GM19397 (cell line): ENCODE data around the gene NCAPG2.

Source experiments
- ATAC-seq: cut with Tn5 transposase; IDR thresholded peaks from one replicate; pipeline ENCODE4 v1.9.1; 2021; ENCODE audit warnings: mild to moderate bottlenecking, moderate library complexity; ENCODE audit not compliant: unreplicated experiment

The NCAPG2 gene

DNA sequence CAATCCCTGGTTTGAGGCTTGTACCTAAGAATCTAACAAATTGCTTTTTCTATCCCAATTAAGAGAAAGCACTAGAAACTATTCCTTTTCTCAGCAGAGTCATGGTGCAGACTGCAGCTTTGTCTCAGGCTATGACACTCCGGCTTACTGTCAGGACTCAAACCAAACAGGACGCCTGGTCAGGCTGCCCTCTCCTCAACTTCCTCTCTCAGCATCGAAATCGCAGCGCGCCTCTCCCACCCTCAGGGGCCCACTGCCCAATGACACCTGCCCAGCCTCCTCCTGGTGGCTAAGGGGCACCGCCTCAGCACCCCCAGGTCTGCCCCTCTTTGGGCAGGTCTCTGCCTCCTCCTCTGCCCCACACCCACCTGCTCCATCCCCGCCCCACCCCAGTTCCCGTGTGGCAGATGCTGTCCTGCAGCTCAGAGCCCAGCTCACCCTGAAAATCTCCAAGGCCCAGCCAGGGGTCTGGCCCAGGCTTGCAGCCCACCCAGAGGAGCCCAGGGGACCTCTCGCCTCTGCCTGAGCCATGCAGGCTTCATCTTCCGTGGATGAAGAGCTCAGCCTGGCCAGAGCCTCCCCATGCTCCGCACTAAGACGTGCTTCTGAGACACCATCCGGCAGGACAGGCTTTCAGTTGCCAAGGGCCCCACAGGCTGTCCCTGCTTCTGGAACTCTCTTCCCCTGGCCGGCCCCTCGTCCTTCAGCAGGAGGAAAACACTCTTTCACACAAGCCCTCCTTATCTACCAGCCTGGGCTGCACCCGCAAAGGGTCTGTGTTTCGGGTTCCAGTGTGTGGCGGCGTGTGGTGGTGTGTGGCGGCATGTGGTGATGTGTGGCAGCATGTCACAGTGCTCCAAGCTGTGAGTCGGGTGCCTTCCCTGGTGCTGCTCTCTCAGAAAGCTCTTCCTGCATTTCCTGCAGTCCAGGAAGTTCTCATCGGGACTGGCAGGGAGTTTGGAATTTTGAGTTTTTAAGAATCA is 100.5 kb downstream of the NCAPG2 start:
- no peak for ATAC-seq

DNA sequence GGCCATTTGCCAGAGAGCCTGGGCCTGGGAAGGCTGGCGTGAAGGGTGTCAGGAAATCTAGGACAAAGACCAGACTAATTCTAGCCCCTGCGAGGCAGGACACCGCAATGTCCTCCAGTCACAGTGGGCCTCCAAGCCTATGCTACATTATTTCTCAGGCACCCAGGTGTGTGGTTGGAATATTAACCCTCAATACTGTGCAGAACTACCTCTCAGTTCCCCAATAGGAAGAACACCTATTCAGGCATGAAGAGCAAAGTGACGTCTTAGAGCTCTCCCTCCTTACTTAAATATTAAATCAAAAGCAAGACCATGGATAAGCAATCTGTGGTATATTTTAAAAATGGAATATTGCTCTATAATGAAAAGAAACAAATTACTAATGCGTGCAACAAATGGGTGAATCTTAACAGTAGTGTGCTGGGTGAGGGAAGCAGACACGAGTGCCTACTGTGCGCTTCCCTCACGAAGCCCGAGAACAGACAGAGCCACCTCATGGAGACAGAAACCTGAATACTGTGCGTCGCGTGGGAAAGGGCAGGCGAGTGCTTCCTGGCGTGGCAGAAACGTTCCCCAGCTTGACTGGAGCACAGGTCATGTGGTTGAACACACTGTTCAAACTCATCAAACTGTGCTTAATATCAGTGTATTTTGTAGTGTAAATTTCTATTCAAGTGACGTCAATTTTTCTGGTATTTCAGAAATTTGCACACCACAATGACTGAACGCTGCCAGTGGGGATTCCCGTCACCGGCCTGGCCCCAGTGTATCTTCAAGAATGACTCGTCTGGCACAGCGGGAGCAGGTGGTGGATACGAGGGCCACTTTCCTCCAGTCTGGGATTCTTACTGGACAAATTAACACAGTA is 101.5 kb downstream of the NCAPG2 start:
- ATAC-seq = no peak

DNA sequence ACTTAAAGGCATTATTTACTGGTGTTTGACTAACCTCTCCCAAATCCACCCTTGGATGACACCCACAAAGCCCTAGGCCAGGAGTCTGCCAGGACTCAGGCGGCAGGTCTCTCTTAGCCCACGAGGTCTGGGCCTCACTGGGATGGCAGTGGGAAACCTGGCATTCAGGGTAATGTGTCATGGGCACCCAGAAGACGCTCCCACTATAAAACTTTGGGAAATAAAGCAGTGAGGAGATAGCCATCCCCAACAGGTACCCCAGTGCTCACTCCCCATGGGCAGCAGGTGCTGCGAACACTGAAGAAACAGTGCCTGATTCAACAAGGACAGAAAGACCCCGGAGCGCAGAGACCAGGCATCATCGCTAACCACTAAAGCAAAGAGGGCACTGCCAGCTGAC is 102.6 kb downstream of the NCAPG2 start:
- ATAC-seq = no peak

DNA sequence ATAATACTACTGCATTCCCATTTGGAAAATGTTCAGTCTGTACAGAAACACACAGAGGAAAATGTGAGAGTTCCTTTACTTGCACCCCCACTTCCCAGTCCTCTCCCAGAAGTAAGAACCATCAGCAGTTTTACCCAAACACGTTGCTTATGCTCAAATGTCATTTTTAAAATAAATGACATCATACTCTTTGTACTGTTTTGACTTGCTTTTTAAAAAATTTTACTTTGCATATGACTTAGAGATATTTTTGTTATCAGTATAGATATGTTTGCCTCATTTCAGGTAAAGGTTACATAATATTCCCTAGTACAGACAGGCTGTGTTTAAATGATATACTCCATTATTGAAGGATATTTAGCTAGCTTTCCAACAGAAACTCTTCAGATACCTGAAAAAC is 103.5 kb downstream of the NCAPG2 start:
- no peak for ATAC-seq

DNA sequence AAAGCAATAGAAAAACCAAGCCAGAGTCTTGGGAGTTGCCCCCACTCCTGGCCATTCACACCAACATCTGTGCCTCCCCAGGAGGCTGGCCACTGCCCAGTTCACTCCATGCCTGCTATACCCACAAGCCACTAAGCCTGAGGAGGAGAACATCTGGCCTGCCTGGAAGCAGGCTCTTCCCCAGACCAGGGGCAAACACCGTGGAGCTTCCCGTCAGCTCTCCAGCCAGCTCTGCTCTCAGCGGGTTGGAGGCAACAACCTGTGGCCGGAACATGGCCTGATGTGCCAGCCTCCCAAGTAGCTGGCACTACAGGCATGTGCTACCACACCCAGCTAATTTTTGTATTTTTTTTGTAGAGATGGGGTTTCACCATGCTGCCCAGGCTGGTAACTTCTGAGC is 107.9 kb downstream of the NCAPG2 start:
- ATAC-seq = no peak

DNA sequence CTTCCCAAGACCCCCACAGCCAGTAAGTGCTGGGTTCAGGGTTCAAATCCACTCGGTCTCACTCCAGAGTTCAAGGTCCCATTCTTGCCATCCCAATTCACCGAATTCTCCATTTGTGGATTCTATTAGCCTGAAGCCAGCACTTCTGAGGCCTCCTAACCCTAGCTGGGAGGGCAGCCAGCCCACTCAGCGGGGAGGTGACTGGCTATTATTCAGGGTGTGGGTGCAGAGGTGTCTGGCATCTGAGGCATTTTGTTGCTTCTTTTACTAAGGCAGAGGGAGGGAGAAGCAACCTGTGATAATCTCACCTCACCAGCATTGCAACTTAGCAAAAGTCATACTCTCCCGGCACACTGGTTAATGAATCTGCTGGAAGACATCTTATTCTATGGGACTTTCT is 108.3 kb downstream of the NCAPG2 start:
- no peak for ATAC-seq

DNA sequence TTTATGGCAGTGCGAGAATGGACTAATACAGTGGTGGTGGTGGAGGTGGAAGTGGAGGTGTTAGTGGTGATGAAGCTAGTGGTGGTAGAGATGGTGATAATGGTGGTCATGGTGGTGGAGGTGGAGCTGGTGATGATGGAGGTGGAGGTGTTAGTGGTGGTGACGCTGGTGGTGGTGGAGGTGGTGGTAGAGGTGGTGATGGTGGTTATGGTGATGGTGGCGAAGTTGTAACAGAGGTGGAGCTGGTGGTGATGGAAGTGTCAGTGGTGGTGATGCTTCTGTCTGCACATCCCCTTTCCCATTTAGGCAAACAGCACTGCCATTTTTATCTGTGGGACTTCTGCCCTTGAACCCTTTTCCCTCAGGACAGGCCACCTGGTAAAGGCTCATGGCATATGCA is 109.5 kb downstream of the NCAPG2 start:
- no peak for ATAC-seq

DNA sequence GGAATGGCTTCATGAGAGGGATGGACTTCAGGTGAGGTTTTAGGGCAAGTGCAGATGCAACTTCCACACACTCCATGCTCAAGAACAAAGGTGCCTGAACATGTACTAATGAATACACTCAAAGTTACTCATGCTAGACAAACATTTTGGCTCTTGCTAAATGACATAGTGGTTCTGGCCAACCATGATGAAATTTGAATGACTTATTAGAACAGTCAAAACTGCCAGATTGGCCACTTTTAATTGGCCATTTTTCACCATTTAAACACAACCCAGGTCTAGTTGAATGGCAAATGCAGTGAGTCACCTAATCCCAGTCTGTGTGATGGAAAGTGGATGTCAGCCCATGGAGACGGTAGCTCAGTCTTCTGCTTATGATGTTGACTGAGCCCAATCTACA is 112.1 kb downstream of the NCAPG2 start:
- no peak for ATAC-seq

DNA sequence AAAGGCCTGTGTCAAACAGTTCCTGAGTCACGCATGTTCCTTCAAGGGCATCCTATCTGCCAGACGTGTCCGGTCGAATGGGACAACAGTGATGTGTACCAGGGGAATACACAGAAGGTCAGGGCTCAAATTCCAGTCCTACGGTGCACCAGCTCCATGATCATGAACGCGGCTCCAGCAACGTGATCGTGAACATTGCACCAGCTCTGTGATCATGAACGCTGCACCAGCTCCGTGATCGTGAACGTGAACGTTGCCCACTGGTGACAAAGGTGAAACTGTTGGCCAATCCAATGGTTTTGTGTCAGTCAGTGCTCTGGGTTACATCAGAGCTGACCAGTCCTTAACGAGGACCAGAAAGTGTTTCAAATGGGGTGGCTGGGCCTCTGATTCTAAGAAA is 112.7 kb downstream of the NCAPG2 start:
- no peak for ATAC-seq

DNA sequence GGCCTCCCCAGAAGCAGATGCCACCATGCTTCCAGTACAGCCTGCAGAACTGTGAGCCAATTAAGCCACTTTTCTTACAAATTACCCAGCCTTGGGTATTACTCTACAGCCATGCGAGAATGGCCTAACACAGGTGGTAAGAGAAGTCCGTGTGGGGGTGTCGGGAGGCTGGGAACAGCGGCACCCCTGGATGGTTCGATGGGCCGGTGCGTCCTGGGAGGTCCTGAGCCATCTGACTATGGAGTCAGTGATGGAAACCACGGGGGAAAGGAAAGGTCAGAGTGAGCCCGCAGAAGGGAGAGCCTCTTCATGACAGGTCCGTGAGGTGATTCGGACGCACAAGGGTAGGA is 114.4 kb downstream of the NCAPG2 start:
- ATAC-seq = no peak

DNA sequence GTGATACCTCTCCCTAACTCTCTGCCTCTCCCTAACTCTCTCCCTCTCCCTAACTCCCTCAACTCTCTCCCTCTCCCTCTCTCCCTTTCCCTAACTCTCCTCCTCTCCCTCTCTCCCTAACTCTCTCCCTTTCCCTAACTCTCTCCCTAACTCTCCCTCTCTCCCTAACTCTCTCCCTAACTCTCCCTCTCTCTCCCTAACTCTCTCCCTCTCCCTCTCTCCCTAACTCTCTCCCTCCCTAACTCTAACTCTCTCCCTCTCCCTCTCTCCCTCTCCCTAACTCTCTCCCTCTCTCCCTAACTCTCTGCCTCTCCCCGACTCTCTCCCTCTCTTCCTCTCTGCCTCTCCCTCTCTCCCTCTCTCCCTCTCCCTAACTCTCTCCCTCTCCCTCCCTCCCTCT is 115.0 kb downstream of the NCAPG2 start:
- no peak for ATAC-seq

DNA sequence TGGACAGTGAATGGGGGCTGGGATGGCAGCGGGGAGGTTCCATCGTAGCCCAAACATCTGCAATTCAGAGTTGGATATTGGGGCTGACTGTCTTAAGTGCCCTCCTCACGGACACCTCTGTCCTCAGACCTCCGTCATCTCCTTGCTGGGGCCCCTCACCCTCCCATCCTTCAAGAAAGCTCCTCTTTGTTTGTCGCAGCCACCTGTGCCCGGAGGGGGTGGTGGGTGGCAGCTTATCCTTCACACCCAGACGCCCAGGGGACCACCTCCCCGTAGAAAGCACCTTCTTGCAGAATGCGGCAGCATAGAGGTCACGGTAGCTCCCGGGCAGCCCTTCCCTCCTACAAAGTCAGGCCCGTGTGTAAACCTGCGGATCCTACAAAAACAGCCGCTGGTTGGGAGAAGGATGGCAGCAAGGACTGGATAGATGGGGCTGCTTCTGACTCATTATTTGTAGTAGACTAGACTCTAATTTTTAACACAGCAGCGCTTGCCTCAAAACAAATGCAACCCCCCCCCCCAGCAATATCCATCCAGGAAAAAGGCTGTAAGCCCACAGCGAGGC is 115.6 kb downstream of the NCAPG2 start:
- ATAC-seq = no peak

DNA sequence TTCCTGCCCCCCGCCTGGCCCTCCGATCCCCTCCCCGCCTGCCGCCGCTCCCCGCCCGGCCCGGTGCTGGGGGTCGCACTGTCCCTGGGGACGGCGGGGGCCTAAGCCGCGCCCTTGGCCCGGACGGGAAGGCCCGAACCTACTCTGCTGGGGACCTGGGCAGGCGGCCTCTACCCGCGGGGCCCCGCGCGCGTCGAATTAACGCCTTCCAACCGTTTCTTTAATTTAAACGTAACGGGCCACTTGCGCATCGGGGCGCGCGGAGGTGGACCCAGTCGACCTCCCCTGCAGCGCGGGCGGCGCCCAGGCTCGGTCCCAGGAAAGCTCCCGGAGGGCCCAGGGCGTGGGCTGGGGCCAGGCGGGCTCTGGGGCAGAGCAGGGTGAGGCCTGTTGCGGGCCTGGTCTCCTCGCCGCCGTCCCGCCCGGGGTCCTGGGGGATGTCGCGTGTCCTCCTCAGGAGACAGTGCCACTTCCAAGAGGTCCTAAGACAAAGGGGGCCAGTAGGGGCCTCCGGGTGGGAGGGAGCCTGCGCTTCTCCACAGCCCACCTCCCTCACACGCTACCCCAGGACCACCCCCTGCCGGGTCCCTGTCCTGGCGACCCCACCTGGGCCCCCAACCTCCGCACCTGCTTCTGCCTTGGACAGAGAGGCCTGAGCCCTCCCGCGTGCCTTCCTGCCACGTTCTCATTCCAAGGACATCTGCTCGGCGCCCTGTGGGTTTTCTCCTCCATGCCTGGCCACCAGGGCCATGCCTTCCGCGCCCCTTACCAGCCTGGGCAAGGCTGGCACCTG is 116.3 kb downstream of the NCAPG2 start:
- no peak for ATAC-seq

DNA sequence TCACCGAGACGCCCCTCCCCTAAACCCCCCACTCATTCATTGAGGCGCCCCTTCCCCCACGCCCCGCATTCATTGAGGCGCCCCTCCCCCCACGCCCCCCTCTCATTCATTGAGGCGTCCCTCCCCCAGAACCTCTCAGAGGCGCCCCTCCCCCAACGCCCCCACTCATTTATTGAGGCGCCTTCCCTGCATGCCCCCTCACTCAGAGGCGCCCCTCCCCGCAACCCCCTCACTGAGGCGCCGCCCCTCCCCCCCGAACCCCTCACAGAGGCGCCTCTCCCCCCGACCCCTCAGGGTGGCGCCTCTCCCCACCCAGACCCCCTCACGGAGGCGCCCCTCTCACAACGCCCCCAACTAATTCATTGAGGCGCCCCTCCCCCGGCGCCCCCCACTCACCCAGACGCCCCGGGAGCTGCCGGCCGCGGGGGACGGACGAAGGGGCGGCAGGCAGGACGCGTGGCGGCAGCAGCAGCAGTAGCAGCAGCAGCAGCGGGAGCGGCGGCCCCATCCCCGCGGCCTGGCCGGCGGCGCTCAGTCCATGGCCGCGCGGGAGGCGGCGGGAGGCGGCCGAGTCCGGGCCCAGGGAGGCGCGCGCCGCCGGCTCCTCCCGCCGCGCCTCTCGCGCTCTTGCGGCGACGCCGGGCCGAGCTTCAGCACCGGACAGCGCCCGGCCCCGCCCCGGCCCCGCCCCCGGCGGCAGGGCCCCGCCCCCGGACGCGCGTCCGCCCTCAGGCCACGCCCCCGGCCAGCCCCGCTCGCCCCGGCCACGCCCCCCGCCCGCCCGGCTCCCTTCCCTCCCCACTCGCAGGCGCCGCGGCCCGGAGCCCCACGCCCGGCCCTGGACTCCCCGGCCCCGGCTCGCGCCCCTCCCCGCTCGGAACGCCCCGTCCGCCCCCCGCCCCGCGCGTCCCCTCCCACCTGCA is 117.2 kb downstream of the NCAPG2 start, which contains the start of gene PTPRN2:
Gene PTPRN2 (minus strand): TSS at position 662 of the 923 bp plus-strand sequence.
- peak; percentile 77 for ATAC-seq

DNA sequence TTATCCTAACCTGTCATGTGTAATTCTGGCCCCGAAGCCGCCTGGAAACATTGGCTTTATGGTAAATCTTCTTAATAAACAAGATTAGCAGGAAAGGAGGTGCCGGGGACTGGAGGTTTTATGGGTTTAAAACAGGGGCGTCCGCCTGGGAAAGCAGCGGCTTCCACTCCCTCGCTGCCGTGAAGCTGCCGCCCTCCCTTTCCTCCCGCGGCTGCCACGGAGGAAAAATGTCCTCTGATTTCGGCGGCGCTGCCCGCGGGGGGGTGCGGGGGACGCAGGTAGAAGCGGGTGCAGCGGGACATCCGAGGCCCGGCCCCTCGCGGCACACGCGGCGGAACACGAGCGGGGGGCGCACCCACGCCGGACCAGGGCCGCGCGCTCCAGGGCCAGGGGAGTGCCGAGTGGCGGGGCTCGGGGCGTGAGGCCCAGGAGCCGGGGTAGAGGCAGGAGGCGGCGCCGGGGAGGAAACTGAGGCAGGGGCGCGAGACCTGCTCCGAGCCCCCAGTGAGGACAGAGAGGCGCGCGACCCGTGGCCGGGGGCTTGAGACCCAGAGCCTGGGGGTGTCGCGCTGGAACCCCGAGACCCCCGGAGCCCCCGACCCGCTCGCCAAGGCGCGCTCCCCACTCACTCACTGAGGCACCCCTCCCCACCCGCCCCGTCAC is 118.0 kb downstream of the NCAPG2 start:
- ATAC-seq = no peak

DNA sequence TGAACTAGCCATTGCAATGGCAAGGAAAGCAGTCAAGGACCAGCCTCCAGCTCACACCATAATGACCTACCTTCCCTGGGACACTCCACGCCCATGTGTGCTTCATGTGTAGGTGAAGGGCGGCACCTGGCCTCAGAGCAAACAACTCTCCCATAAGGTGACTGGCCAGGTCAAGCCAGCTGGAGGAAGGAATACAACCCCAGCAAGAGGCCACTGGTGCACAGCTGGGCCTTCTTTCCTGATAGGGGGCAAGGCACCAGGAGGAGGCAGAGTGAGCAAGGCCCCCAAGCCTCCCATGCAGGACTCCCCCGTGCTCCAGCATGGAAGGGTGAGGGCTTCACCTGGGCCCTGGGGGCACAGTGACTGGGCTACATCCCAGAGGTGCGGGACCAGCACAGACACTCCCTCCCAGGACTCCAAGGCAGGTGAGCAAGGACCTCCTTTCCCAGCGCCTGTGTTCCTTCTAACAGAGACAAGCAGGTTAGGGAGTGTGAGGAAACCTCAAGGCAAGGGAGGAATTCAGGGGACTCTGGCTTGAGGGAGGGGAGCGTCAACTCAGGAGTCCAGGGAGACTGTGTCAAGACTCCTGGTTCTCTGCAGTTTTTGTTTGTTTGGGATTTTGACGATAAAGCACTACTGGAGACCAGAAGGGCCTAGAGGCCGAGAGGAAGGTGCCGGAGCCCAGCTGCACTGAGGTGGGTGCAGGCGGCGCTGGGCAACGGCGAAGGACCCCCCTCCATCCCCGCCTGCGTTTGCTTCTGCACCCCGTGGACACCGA is 118.7 kb downstream of the NCAPG2 start:
- ATAC-seq = no peak

DNA sequence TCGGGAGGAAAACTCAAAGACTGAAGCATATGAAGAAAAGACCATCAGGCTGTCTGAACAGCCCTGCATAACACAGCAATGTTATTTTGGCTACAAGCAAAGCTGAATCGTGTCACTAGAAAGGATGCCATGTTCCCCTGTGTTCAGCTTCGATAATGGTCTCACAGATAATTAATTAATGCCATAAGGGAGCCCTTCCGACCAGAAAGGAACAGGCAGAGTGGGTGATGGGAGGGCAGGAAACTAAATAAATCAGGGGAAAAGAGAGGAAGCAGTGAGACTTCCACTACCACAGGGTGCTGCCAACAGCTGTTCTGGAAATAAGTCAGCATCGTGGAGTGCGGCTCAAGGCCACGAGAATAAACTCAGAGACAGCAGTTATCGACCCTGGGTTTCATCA is 120.2 kb downstream of the NCAPG2 start:
- ATAC-seq = no peak

DNA sequence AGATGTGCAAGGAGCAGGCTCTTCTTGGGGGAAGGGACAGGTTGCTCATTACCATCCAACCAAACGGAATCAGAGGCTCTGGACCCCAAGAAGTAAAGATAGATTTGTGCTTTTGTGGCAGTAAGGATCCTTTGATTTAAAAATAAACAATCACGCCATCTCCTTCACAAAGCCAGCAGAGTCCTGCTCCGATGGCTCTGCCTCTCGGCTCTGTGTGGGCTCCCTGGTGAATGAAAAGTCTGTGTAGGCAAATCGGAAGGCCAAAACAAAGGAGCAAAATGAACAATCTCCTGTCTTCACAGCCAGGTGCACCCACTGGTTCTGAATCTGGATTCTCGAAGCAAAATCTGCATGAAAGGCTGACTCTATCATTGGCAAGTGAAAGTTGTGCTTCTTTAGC is 120.8 kb downstream of the NCAPG2 start:
- no peak for ATAC-seq
